HEK293 (cell line): ENCODE measurements around the gene RHOV.

Experiments
- AEBP2 ChIP-seq: fragments of 450-650 bp; formaldehyde crosslinking; IDR thresholded peaks from 2 replicates; pipeline ENCODE4 v1.5.1; 2016; ENCODE audit warnings: missing biosample characterization, missing genetic modification characterization, borderline replicate concordance
- ATF2 ChIP-seq: fragments of 450-650 bp; formaldehyde crosslinking; IDR thresholded peaks from 2 replicates; pipeline ENCODE4 v1.5.1; 2016; ENCODE audit warnings: missing biosample characterization, missing genetic modification characterization, low read depth
- CTCF ChIP-seq: fragments of 450-650 bp; formaldehyde crosslinking; IDR thresholded peaks from 2 replicates; pipeline ENCODE4 v1.5.1; 2016; ENCODE audit warnings: missing biosample characterization, missing genetic modification characterization
- MEIS1 ChIP-seq: sonication (generic); formaldehyde crosslinking; IDR thresholded peaks from 2 replicates; pipeline ENCODE4 v1.8.1; 2022; ENCODE audit warnings: missing genetic modification reagents, mild to moderate bottlenecking, borderline replicate concordance
- PRDM2 ChIP-seq: fragments of 450-650 bp; formaldehyde crosslinking; IDR thresholded peaks from 2 replicates; pipeline ENCODE4 v1.5.1; 2016; ENCODE audit warnings: missing biosample characterization, missing genetic modification characterization, borderline replicate concordance
- REPIN1 ChIP-seq: fragments of 450-650 bp; formaldehyde crosslinking; IDR thresholded peaks from 2 replicates; pipeline ENCODE4 v1.5.1; 2017; ENCODE audit warnings: missing biosample characterization, missing genetic modification characterization, low read depth
- SCRT2 ChIP-seq: fragments of 450-650 bp; formaldehyde crosslinking; IDR thresholded peaks from 2 replicates; pipeline ENCODE4 v1.5.1; 2016; ENCODE audit warnings: missing biosample characterization, missing genetic modification characterization
- TSHZ1 ChIP-seq: fragments of 450-650 bp; formaldehyde crosslinking; IDR thresholded peaks from 2 replicates; pipeline ENCODE4 v1.5.1; 2016; ENCODE audit warnings: missing biosample characterization, missing genetic modification characterization, borderline replicate concordance
- WT1 ChIP-seq: fragments of 450-650 bp; formaldehyde crosslinking; IDR thresholded peaks from 2 replicates; pipeline ENCODE4 v1.5.1; 2016; ENCODE audit warnings: missing biosample characterization, missing genetic modification characterization
- ZBTB48 ChIP-seq: fragments of 450-650 bp; formaldehyde crosslinking; IDR thresholded peaks from 2 replicates; pipeline ENCODE4 v1.5.1; 2016; ENCODE audit warnings: missing biosample characterization, missing genetic modification characterization
- ZBTB49 ChIP-seq: fragments of 450-650 bp; formaldehyde crosslinking; IDR thresholded peaks from 2 replicates; pipeline ENCODE4 v1.5.1; 2016; ENCODE audit warnings: missing biosample characterization, missing genetic modification characterization, low read depth
- ZBTB8A ChIP-seq: fragments of 450-650 bp; formaldehyde crosslinking; IDR thresholded peaks from 2 replicates; pipeline ENCODE4 v1.5.1; 2016; ENCODE audit warnings: missing biosample characterization, missing genetic modification characterization
- ZNF146 ChIP-seq: fragments of 450-650 bp; formaldehyde crosslinking; IDR thresholded peaks from 2 replicates; pipeline ENCODE4 v1.5.1; 2016; ENCODE audit warnings: missing biosample characterization, missing genetic modification characterization
- ZNF157 ChIP-seq: fragments of 450-650 bp; formaldehyde crosslinking; IDR thresholded peaks from 2 replicates; pipeline ENCODE4 v1.5.1; 2016; ENCODE audit warnings: missing biosample characterization, missing genetic modification characterization
- ZNF18 ChIP-seq: fragments of 450-650 bp; formaldehyde crosslinking; IDR thresholded peaks from 2 replicates; pipeline ENCODE4 v1.5.1; 2016; ENCODE audit warnings: missing biosample characterization, missing genetic modification characterization
- ZNF366 ChIP-seq: fragments of 450-650 bp; formaldehyde crosslinking; conservative IDR thresholded peaks from 2 replicates; pipeline ENCODE4 v1.5.1; 2016; ENCODE audit warnings: missing biosample characterization, missing genetic modification characterization
- ZNF747 ChIP-seq: fragments of 450-650 bp; formaldehyde crosslinking; IDR thresholded peaks from 2 replicates; pipeline ENCODE4 v1.5.1; 2016; ENCODE audit warnings: missing biosample characterization, missing genetic modification characterization

Gene RHOV

GRCh38 chr15:40918146-40918798, 44.2 kb upstream of the RHOV start (continued):
- TF ChIP-seq AEBP2 (tag by site-specific recombination) (no peak), SCRT2 (tag by site-specific recombination) (peak; percentile 73), PRDM2 (tag by site-specific recombination) (no peak), ZNF747 (no peak), ZNF366 (tag by site-specific recombination) (no peak), ZNF157 (tag by site-specific recombination) (no peak), ZBTB8A (tag by site-specific recombination) (0 out of 2 replicates have a peak, but pooled peaks have one; percentile 17), ZBTB48 (tag by site-specific recombination) (no peak), CTCF (tag by site-specific recombination) (no peak), WT1 (tag by site-specific recombination) (no peak), MEIS1 (no peak), REPIN1 (tag by site-specific recombination) (no peak), ZBTB49 (tag by site-specific recombination) (no peak), TSHZ1 (tag by site-specific recombination) (no peak), ZNF18 (tag by site-specific recombination) (no peak), ATF2 (no peak), ZNF146 (tag by site-specific recombination) (no peak)
